Mucosa of rectum (tissue), 2 donors: ENCODE data around the gene SLC41A3.

Experiments
- H3K27ac ChIP-seq, 2 donors: one replicate each; pipeline ENCODE4 v1.7.0; 2013; ENCODE audit warnings: inconsistent platforms in 2 of 2, low read depth in 2 of 2, low read length in 2 of 2
- H3K27me3 ChIP-seq, 2 donors: one replicate each; pipeline ENCODE4 v1.7.0; 2013; ENCODE audit warnings: low read length in 2 of 2; ENCODE audit not compliant: control insufficient read depth in 2 of 2, insufficient read depth in 2 of 2
- H3K36me3 ChIP-seq, 2 donors: one replicate each; pipeline ENCODE4 v1.7.0; 2013; ENCODE audit warnings: low read length in 2 of 2; ENCODE audit not compliant: control insufficient read depth in 2 of 2, insufficient read depth in 2 of 2
- H3K4me1 ChIP-seq, 2 donors: one replicate each; pipeline ENCODE4 v1.7.0; 2013; ENCODE audit warnings: low read length in 2 of 2, mild to moderate bottlenecking in 1 of 2; ENCODE audit not compliant: control insufficient read depth in 2 of 2, insufficient read depth in 2 of 2
- H3K4me3 ChIP-seq, 2 donors: one replicate each; pipeline ENCODE4 v1.7.0; 2013; ENCODE audit warnings: low read length in 2 of 2
- H3K9ac ChIP-seq, 2 donors: one replicate each; pipeline ENCODE4 v1.7.0; 2013; ENCODE audit warnings: low read length in 2 of 2, low read depth in 1 of 2, mild to moderate bottlenecking in 1 of 2
- H3K9me3 ChIP-seq, 2 donors: one replicate each; pipeline ENCODE4 v1.7.0; 2013; ENCODE audit warnings: low read length in 2 of 2; ENCODE audit not compliant: control insufficient read depth in 2 of 2
- donor health status: healthy.
- donor health status: Normal muscosa, but diverticular disease.

The SLC41A3 gene

DNA sequence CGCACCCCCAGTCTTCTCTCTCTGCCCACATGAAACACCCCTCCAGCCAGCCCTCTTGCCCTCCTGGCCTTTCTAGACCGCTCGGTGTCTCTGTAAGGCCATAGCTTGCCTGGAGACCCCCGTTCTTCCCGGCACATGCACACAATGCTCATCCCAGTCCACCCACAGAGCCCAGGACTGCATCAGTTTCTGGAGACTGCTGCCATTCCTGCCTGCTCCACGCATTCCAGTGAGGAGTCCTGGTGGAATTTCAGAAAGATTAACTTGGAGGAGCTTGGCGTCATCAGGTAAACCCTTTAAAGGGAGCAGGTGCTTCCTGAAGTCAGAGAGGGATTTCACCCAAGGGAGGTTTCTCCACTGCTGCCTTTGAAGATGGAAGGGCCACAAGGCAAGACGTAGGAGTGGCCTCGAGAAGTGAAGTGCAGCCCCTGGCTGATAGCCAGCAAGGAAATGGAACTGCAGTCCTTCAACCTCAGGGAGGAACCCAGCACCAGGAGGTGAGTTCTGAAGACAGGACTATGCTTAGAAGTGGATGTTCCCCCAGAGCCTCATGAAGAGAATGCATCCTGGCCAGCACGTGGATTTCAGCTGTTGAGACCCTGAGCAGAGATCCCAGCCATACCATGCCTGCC is 19.2 kb downstream of the SLC41A3 start:
- Histone ChIP-seq H3K4me3 (no peak overlapping the region), H3K4me1 (no peaks in the 10 kb centered on the region), H3K27me3 (no peaks in the 10 kb centered on the region), H3K27ac (no peak overlapping the region), H3K36me3 (peaks cover 0 to 2% of the 10 kb centered on the region in 2 donors), H3K9ac (no peak overlapping the region), H3K9me3 (no peaks in the 10 kb centered on the region)

DNA sequence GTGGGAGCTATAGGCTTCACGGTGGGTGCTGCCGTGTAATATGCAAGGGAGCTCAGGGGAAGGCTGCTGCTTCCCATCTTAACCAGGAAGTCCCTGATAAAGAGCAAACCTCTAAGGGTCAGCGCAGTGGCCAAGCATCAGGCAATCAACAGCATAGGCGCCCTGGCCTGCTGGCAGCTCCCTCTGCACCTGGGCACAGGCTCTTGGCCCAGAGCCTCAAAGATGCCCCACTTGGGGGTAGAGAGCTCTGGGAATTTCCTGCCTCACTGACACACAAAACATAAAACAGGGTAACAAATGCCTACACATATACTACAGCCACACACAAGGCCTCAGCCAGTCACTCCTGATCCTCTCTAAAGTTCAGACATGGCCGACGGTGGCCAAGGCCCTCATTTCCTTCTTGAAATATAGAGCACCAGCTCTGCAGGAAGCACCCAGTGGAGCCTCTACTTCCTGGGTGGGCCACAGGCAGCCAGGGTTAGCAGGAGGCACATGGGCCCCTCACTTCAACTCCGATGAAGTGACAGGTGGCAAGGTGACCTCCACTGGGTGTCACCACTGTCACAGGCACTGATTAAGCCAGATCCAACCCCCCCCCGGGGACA is 20.5 kb downstream of the SLC41A3 start:
- Histone ChIP-seq H3K36me3 (peaks cover 0 to 2% of the 10 kb centered on the region in 2 donors), H3K9me3 (no peaks in the 10 kb centered on the region)

DNA sequence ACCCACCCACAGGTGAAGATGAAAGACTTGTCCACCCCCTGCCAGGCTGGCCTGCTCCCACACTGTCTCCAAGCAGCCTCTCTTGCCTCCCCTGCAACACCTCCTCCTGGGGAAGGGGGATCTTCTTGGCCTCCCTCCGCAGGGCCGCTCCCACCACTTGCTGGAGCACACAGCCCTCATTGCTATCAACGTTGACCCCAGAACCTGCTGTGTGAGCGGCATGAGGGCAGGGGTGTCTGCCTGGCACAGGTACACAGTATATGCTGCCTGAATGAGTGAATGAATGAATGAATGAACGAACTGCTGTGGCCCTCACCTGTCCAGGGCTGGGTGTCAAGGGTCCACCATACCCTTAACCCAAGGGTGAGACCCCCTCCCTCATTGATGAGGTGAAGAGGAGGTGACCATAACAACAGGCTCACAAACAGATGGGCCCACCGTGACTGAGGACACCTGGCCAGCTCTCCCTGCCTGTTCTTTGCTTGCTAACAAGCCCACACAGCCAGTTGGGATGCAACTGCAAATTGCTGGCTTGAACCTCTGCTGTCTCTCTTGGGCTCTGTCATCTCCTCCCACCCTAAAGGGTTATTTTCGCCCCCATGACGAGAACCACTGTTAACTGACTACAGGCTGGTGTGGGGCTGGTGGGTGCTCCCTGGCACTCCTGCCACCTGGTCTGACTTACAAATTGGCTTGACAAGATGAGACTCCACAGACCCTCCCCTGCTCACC is 22.5 kb downstream of the SLC41A3 start:
- H3K36me3 ChIP-seq = no peaks in the 10 kb centered on the region
- no peak overlapping the region for H3K9ac ChIP-seq
- H3K4me1 ChIP-seq = no peaks in the 10 kb centered on the region
- H3K27me3 ChIP-seq = no peaks in the 10 kb centered on the region
- no peak overlapping the region for H3K27ac ChIP-seq
- no peaks in the 10 kb centered on the region for H3K9me3 ChIP-seq
- no peak overlapping the region for H3K4me3 ChIP-seq

More for the DNA sequence above, 20.5 kb downstream of the SLC41A3 start:
- Histone ChIP-seq H3K9ac (no peak overlapping the region), H3K27me3 (no peaks in the 10 kb centered on the region), H3K4me1 (no peaks in the 10 kb centered on the region), H3K4me3 (no peak overlapping the region), H3K27ac (no peak overlapping the region)

DNA sequence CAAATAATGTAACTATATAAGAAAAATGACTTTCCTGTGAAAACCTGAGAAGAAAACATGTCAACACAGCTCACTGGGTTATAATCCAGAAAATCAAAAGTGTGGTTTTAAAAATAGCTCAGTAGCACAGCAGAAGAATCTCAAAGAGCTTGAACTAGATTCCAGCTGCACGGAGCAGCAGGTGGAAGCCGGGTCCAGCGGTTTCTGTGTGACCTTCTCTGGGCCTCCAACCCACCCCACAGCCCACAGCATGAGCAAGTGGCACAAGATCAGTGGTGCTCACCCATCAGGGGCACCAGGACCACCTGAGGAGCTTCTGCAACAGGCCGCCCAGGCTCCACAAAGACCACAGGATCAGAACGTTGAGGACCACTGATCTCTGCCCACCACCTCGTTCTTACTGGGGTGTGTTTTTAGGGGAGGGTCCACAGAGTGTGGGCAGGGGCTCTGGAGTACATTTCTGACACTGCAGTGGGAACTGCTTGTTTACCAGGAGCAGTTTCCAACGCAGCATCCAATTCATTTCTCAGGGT is 23.2 kb downstream of the SLC41A3 start:
- Histone ChIP-seq H3K4me3 (no peak overlapping the region), H3K27me3 (no peaks in the 10 kb centered on the region), H3K27ac (no peak overlapping the region), H3K9me3 (no peaks in the 10 kb centered on the region), H3K9ac (no peak overlapping the region), H3K4me1 (no peaks in the 10 kb centered on the region), H3K36me3 (no peaks in the 10 kb centered on the region)

DNA sequence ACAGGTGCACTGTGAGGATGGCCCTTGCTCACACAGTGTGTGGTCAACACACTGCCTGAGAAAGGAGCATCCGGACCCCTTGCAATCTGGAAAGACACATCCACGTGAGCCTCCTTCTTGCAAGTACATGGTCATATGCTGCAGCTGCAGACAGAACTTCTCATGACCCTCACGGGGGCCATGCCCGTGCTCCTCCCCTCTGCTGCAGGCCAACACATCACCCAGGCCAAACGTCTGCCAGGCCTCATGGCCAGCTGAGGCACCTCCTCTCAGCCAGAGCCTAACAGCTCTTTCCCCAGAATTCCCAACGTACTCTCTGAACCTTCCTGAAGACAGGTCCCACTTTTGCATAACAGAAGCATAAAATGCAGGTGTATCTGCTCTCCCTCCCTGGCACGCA is 25.3 kb downstream of the SLC41A3 start:
- Histone ChIP-seq H3K9ac (no peak overlapping the region), H3K4me1 (no peaks in the 10 kb centered on the region)

DNA sequence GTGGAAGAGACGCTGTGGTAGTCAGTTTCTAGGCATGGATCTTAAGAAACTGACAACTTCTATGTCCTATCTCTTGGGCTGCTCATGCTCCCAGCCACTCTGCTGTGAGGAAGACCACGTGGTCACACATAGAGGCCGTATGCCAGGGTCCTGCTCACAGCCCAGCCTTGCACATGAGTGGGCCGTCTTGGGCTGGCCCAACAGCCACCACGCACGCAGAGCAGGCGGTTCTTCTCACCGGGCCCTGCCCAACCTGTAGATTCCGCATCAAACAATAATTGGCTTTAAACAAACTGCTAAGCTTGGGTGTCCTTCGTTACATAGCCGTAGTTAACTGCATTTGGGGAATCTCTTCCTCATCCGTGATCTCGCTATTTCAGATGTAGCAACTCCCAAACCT is 26.0 kb downstream of the SLC41A3 start:
- no peak overlapping the region for H3K9ac ChIP-seq
- H3K27me3 ChIP-seq = no peaks in the 10 kb centered on the region
- no peak overlapping the region for H3K27ac ChIP-seq
- no peak overlapping the region for H3K4me3 ChIP-seq
- no peaks in the 10 kb centered on the region for H3K4me1 ChIP-seq
- no peaks in the 10 kb centered on the region for H3K9me3 ChIP-seq
- H3K36me3 ChIP-seq = no peaks in the 10 kb centered on the region

More for the DNA sequence above, 25.3 kb downstream of the SLC41A3 start:
- Histone ChIP-seq H3K36me3 (no peaks in the 10 kb centered on the region), H3K9me3 (no peaks in the 10 kb centered on the region), H3K27ac (no peak overlapping the region), H3K27me3 (no peaks in the 10 kb centered on the region), H3K4me3 (no peak overlapping the region)

DNA sequence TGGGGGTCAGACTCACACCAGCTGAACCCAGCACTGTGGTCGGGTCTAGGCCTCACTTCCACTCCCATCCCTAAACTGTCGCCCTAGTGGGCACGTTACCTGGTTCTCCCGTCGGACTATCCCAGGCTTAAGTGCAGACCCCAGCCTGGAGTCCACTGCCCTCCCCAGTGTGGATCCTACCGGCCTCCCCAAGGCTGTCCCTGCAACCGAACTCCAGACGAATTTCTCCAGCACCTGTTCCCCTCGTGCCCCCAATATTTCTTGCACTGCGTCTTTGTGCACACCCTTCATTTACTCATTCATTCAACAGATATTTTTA is 26.5 kb downstream of the SLC41A3 start:
- H3K27me3 ChIP-seq = no peaks in the 10 kb centered on the region
- H3K4me1 ChIP-seq = no peaks in the 10 kb centered on the region

DNA sequence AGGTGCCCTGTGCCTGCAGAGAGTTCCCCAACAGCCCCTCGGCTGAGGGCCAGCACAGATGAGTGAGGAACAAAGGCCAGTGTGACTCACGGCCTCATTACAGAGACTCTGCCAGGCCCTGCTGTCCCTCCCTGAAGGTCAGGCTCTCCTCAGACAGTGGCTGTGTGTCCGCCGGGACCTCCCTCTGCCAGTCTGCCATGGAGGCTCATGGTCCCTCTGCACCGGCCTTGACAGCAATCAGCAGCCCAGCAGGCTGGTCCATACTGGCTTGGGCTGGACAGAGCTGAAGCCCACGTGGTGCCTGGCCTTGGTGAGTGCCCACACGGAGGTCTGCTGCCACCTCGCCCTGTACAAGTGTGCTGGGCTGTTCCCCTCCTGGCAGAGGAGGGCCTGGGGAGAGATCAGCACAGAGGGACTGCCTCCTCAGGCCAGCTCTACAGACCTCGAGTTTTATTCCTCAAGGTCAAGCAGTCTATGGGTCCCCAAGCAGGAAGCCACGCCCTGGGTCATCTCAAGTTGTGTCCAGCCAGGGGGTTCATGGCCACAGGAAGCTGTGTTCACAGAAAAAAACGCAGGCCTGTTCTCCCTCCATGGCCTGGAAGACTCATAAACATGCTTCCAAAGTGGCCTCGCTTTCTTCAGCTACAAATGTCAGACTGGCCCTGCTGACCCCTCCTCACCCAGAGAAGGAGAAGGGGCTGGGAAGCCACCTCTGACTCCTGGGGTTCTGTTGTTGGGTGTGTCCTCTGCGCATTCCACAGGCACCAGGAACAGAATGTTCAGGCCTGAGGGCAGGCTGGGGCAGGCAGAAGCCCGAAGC is 27.0 kb downstream of the SLC41A3 start:
- no peak overlapping the region for H3K9ac ChIP-seq
- no peak overlapping the region for H3K4me3 ChIP-seq
- no peak overlapping the region for H3K27ac ChIP-seq

More for the DNA sequence above, 26.5 kb downstream of the SLC41A3 start:
- H3K36me3 ChIP-seq = no peaks in the 10 kb centered on the region
- H3K4me3 ChIP-seq = no peak overlapping the region
- H3K9ac ChIP-seq = no peak overlapping the region
- H3K27ac ChIP-seq = no peak overlapping the region
- H3K9me3 ChIP-seq = no peaks in the 10 kb centered on the region

DNA sequence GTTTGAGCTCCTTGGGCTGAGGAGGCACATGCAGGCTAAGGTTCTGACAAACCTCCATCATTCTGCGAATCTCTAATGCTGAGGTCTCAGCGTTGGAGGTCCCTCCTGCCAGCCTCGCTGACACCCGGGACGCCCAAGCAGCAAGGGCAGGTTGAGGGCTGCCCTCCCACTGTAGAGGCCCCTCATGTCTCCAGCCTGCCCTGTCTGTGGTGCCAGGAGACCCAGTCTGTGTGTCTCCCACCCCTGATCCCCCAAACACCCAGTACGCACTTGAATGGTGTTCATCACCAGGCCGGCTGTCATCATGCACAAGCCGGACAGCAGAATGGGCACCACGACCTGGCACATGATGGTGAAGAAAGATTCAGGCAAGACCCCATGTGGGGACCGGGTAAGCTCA is 27.8 kb downstream of the SLC41A3 start:
- Histone ChIP-seq H3K9ac (no peak overlapping the region), H3K4me1 (no peaks in the 10 kb centered on the region), H3K27ac (no peak overlapping the region), H3K36me3 (no peaks in the 10 kb centered on the region), H3K27me3 (no peaks in the 10 kb centered on the region), H3K9me3 (no peaks in the 10 kb centered on the region), H3K4me3 (no peak overlapping the region)

More for the DNA sequence above, 27.0 kb downstream of the SLC41A3 start:
- Histone ChIP-seq H3K27me3 (no peaks in the 10 kb centered on the region), H3K9me3 (no peaks in the 10 kb centered on the region), H3K4me1 (no peaks in the 10 kb centered on the region), H3K36me3 (no peaks in the 10 kb centered on the region)

DNA sequence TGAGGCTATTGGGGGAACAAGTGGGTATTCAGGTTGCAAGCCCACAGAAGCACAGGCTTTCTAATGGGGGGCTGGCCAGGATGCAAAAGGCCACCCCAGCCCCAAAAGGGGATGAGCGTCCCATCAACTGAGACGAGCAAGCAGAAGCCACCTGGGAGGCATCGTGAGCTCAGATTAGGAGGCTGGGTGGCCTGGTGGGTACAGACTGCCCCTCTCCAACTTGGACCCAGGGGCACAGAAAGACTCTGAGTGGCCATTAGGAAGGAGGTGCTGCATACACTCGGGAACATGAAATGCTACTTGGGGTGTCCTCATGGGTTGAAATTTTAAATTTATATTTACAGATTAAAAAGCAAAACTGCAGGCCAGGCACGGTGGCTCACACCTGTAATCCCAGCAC is 29.1 kb downstream of the SLC41A3 start:
- Histone ChIP-seq H3K27ac (no peak overlapping the region), H3K4me3 (no peak overlapping the region), H3K36me3 (no peaks in the 10 kb centered on the region), H3K4me1 (no peaks in the 10 kb centered on the region), H3K27me3 (no peaks in the 10 kb centered on the region), H3K9me3 (no peaks in the 10 kb centered on the region), H3K9ac (no peak overlapping the region)
